ENCODE measurements around the gene SLC33A1.

Gene SLC33A1

GRCh38 chr3:155805802-155806618, 48.2 kb downstream of the SLC33A1 start, which contains the start of gene C3orf33:
Gene C3orf33 (minus strand): TSS chr3:155806278. CDS start chr3:155806252, 26 bp downstream.
- Histone ChIP-seq H2BK12ac (ENCODE audit: low read length in 2 of 2) (peak within 1 kb of the TSS; percentile 51 to 98), H2AK5ac (ENCODE audit: low read length, severe bottlenecking) (peak within 1 kb of the TSS; percentile 26), H3K18ac (ENCODE audit: low read depth in 1 of 2, low read length in 2 of 2) (peak within 1 kb of the TSS; percentile 95 to 99), H3K23ac (ENCODE audit: low read length in 2 of 2) (no peak within 1 kb of the TSS), H3K36me3 (ENCODE audit: control insufficient read depth in 1 of 2, insufficient read depth in 2 of 2, low read depth in 1 of 2, low read length in 2 of 2) (peaks cover 0 to 5% of the 10 kb centered on the region in 2 experiments), H3K79me1 (replicated peaks; ENCODE audit: low read length, poor library complexity, severe bottlenecking) (peaks cover 2% of the 10 kb centered on the region), H3K4me1 (ENCODE audit: control insufficient read depth, insufficient read depth, low read depth, low read length) (peaks cover 3% of the 10 kb centered on the region), H3K4me3 (ENCODE audit: insufficient read depth in 1 of 2, low read depth in 1 of 2, low read length in 2 of 2) (peak within 1 kb of the TSS; percentile 86 to 97), H4K91ac (ENCODE audit: low read length) (peak within 1 kb of the TSS; percentile 98), H3K9ac (ENCODE audit: low read length) (peak within 1 kb of the TSS; percentile 94), H2BK15ac (ENCODE audit: low read depth, poor library complexity, severe bottlenecking) (peak within 1 kb of the TSS; percentile 94), H2AFZ (ENCODE audit: low read depth, low read length) (peak within 1 kb of the TSS; percentile 30), H3K4ac (ENCODE audit: low read depth in 1 of 2, low read length in 2 of 2) (peak within 1 kb of the TSS; percentile 89 to 95), H3K27ac (ENCODE audit: low read length, poor library complexity, severe bottlenecking) (no peak within 1 kb of the TSS), H2BK120ac (ENCODE audit: low read depth, low read length) (peak within 1 kb of the TSS; percentile 89), H3K4me2 (ENCODE audit: low read length, poor library complexity, severe bottlenecking) (peak within 1 kb of the TSS; percentile 97), H4K8ac (ENCODE audit: low read length) (peak within 1 kb of the TSS; percentile 100), H3K14ac (ENCODE audit: low read length in 2 of 2) (peak within 1 kb of the TSS in 1 of 2 experiments; percentile 84), H3K27me3 (ENCODE audit: control insufficient read depth in 1 of 2, insufficient read depth in 1 of 2, low read length in 2 of 2) (no peaks in the 10 kb centered on the region), H2BK5ac (ENCODE audit: low read depth, low read length, poor library complexity, severe bottlenecking) (no peak within 1 kb of the TSS), H3K9me3 (ENCODE audit: control insufficient read depth, low read length) (no peaks in the 10 kb centered on the region)
- 3% methylated on average over 57 of the region's 61 CpGs for WGBS
- peak; percentile 70 for DNase-seq

GRCh38 chr3:155805204-155805801, 48.9 kb downstream of the SLC33A1 start:
- Histone ChIP-seq H3K27me3 (ENCODE audit: control insufficient read depth in 1 of 2, insufficient read depth in 1 of 2, low read length in 2 of 2) (no peaks in the 10 kb centered on the region), H2BK120ac (ENCODE audit: low read depth, low read length) (no peak overlapping the region), H2AFZ (ENCODE audit: low read depth, low read length) (peak overlapping the region; percentile 30), H3K4me2 (ENCODE audit: low read length, poor library complexity, severe bottlenecking) (peak overlapping the region; percentile 97), H2BK15ac (ENCODE audit: low read depth, poor library complexity, severe bottlenecking) (no peak overlapping the region), H3K27ac (ENCODE audit: low read length, poor library complexity, severe bottlenecking) (no peak overlapping the region), H3K4me1 (ENCODE audit: control insufficient read depth, insufficient read depth, low read depth, low read length) (peaks cover 3% of the 10 kb centered on the region), H3K14ac (ENCODE audit: low read length in 2 of 2) (no peak overlapping the region), H3K18ac (ENCODE audit: low read depth in 1 of 2, low read length in 2 of 2) (peak overlapping the region; percentile 95 to 99), H3K4me3 (ENCODE audit: insufficient read depth in 1 of 2, low read depth in 1 of 2, low read length in 2 of 2) (peak overlapping the region; percentile 86 to 97), H4K8ac (ENCODE audit: low read length) (peak overlapping the region; percentile 100), H3K9ac (ENCODE audit: low read length) (peak overlapping the region; percentile 94), H3K4ac (ENCODE audit: low read depth in 1 of 2, low read length in 2 of 2) (no peak overlapping the region), H2AK5ac (ENCODE audit: low read length, severe bottlenecking) (peak overlapping the region; percentile 26), H3K23ac (ENCODE audit: low read length in 2 of 2) (no peak overlapping the region), H2BK5ac (ENCODE audit: low read depth, low read length, poor library complexity, severe bottlenecking) (no peak overlapping the region), H4K91ac (ENCODE audit: low read length) (no peak overlapping the region), H3K9me3 (ENCODE audit: control insufficient read depth, low read length) (no peaks in the 10 kb centered on the region), H3K36me3 (ENCODE audit: control insufficient read depth in 1 of 2, insufficient read depth in 2 of 2, low read depth in 1 of 2, low read length in 2 of 2) (peaks cover 0 to 5% of the 10 kb centered on the region in 2 experiments), H2BK12ac (ENCODE audit: low read length in 2 of 2) (no peak overlapping the region), H3K79me1 (replicated peaks; ENCODE audit: low read length, poor library complexity, severe bottlenecking) (peaks cover 2% of the 10 kb centered on the region)
- WGBS = 72% methylated on average over 13 of the region's 15 CpGs
- no peak for DNase-seq

- Histone ChIP-seq H2BK12ac (ENCODE audit: low read length in 2 of 2) (no peak overlapping the region), H2AK5ac (ENCODE audit: low read length, severe bottlenecking) (no peak overlapping the region), H3K79me1 (replicated peaks; ENCODE audit: low read length, poor library complexity, severe bottlenecking) (peaks cover 2% of the 10 kb centered on the region), H3K36me3 (ENCODE audit: control insufficient read depth in 1 of 2, insufficient read depth in 2 of 2, low read depth in 1 of 2, low read length in 2 of 2) (peaks cover 0 to 7% of the 10 kb centered on the region in 2 experiments), H3K27me3 (ENCODE audit: control insufficient read depth in 1 of 2, insufficient read depth in 1 of 2, low read length in 2 of 2) (no peaks in the 10 kb centered on the region), H3K27ac (ENCODE audit: low read length, poor library complexity, severe bottlenecking) (no peak overlapping the region), H2AFZ (ENCODE audit: low read depth, low read length) (no peak overlapping the region), H2BK15ac (ENCODE audit: low read depth, poor library complexity, severe bottlenecking) (no peak overlapping the region), H3K14ac (ENCODE audit: low read length in 2 of 2) (no peak overlapping the region), H3K23ac (ENCODE audit: low read length in 2 of 2) (no peak overlapping the region), H4K91ac (ENCODE audit: low read length) (no peak overlapping the region), H3K18ac (ENCODE audit: low read depth in 1 of 2, low read length in 2 of 2) (no peak overlapping the region), H3K4me2 (ENCODE audit: low read length, poor library complexity, severe bottlenecking) (no peak overlapping the region), H3K9ac (ENCODE audit: low read length) (no peak overlapping the region), H3K9me3 (ENCODE audit: control insufficient read depth, low read length) (no peaks in the 10 kb centered on the region), H2BK120ac (ENCODE audit: low read depth, low read length) (no peak overlapping the region), H4K8ac (ENCODE audit: low read length) (no peak overlapping the region), H3K4me1 (ENCODE audit: control insufficient read depth, insufficient read depth, low read depth, low read length) (peaks cover 3% of the 10 kb centered on the region), H2BK5ac (ENCODE audit: low read depth, low read length, poor library complexity, severe bottlenecking) (no peak overlapping the region), H3K4ac (ENCODE audit: low read depth in 1 of 2, low read length in 2 of 2) (no peak overlapping the region), H3K4me3 (ENCODE audit: insufficient read depth in 1 of 2, low read depth in 1 of 2, low read length in 2 of 2) (no peak overlapping the region)
- DNase-seq = no peak
Measured at GRCh38 chr3:155804323-155804722, 49.9 kb downstream of the SLC33A1 start.

- Histone ChIP-seq H3K14ac (ENCODE audit: low read length in 2 of 2) (no peak overlapping the region), H3K36me3 (ENCODE audit: control insufficient read depth in 1 of 2, insufficient read depth in 2 of 2, low read depth in 1 of 2, low read length in 2 of 2) (peaks cover 11 to 13% of the 10 kb centered on the region in 2 experiments), H3K18ac (ENCODE audit: low read depth in 1 of 2, low read length in 2 of 2) (no peak overlapping the region), H3K79me1 (replicated peaks; ENCODE audit: low read length, poor library complexity, severe bottlenecking) (peaks cover 7% of the 10 kb centered on the region), H4K8ac (ENCODE audit: low read length) (no peak overlapping the region), H3K4me3 (ENCODE audit: insufficient read depth in 1 of 2, low read depth in 1 of 2, low read length in 2 of 2) (no peak overlapping the region), H3K27ac (ENCODE audit: low read length, poor library complexity, severe bottlenecking) (no peak overlapping the region), H3K23ac (ENCODE audit: low read length in 2 of 2) (no peak overlapping the region), H2BK5ac (ENCODE audit: low read depth, low read length, poor library complexity, severe bottlenecking) (no peak overlapping the region), H3K27me3 (ENCODE audit: control insufficient read depth in 1 of 2, insufficient read depth in 1 of 2, low read length in 2 of 2) (no peaks in the 10 kb centered on the region), H3K4ac (ENCODE audit: low read depth in 1 of 2, low read length in 2 of 2) (no peak overlapping the region), H3K4me1 (ENCODE audit: control insufficient read depth, insufficient read depth, low read depth, low read length) (no peaks in the 10 kb centered on the region), H4K91ac (ENCODE audit: low read length) (no peak overlapping the region), H2BK12ac (ENCODE audit: low read length in 2 of 2) (no peak overlapping the region), H2BK120ac (ENCODE audit: low read depth, low read length) (no peak overlapping the region), H3K9ac (ENCODE audit: low read length) (no peak overlapping the region), H2AK5ac (ENCODE audit: low read length, severe bottlenecking) (no peak overlapping the region), H3K4me2 (ENCODE audit: low read length, poor library complexity, severe bottlenecking) (no peak overlapping the region), H2AFZ (ENCODE audit: low read depth, low read length) (no peak overlapping the region), H3K9me3 (ENCODE audit: control insufficient read depth, low read length) (peaks cover 2% of the 10 kb centered on the region), H2BK15ac (ENCODE audit: low read depth, poor library complexity, severe bottlenecking) (no peak overlapping the region)
- WGBS = no CpG with 5 or more reads among the region's 1 CpG
- DNase-seq = no peak
Measured at GRCh38 chr3:155792532-155792931, 61.7 kb downstream of the SLC33A1 start.
